HK-2 (cell line): ENCODE data around the gene SLC6A13.
"Not testable (repeated sequence)": the region's sequence is repeated elsewhere in the genome, so short reads cannot be mapped to it uniquely, and the experiment has no call there.

Experiments
- DNase-seq: peaks from one replicate; pipeline ENCODE4 v3.0.0-alpha.2; 2018; ENCODE audit not compliant: unreplicated experiment

SLC6A13 gene

GRCh38 chr12:264269-264668 lies 1.6 kb upstream of the SLC6A13 start:
- no peak for DNase-seq

GRCh38 chr12:263574-263973 lies 938 bp upstream of the SLC6A13 start:
- no peak for DNase-seq

- DNase-seq, result no peak
Observed at GRCh38 chr12:262113-262512, 523 bp downstream of the SLC6A13 start.

GRCh38 chr12:257521-258321 lies 4.9 kb downstream of the SLC6A13 start:
- no peak for DNase-seq

GRCh38 chr12:256958-257357 lies 5.7 kb downstream of the SLC6A13 start:
- DNase-seq, result no peak

GRCh38 chr12:256225-256624 lies 6.4 kb downstream of the SLC6A13 start:
- DNase-seq, result no peak

GRCh38 chr12:254912-255311 lies 7.7 kb downstream of the SLC6A13 start:
- DNase-seq, result no peak

GRCh38 chr12:254039-254438 lies 8.6 kb downstream of the SLC6A13 start:
- no peak for DNase-seq

- peak; percentile 26 for DNase-seq
Observed at GRCh38 chr12:253116-253831, 9.4 kb downstream of the SLC6A13 start.

GRCh38 chr12:252636-253035 lies 10.0 kb downstream of the SLC6A13 start:
- DNase-seq, result peak; percentile 45

GRCh38 chr12:247271-247670 lies 15.4 kb downstream of the SLC6A13 start:
- no peak for DNase-seq

GRCh38 chr12:243381-243780 lies 19.3 kb downstream of the SLC6A13 start:
- no peak for DNase-seq

GRCh38 chr12:242496-242895 lies 20.1 kb downstream of the SLC6A13 start:
- DNase-seq, result no peak

- no peak for DNase-seq
Observed at GRCh38 chr12:241266-241665, 21.4 kb downstream of the SLC6A13 start.

- no peak for DNase-seq
Observed at GRCh38 chr12:240566-240965, 22.1 kb downstream of the SLC6A13 start.

- no peak for DNase-seq
Observed at GRCh38 chr12:238736-239398, 23.8 kb downstream of the SLC6A13 start.

GRCh38 chr12:238116-238515 lies 24.5 kb downstream of the SLC6A13 start:
- DNase-seq, result no peak

GRCh38 chr12:237026-237815 lies 25.4 kb downstream of the SLC6A13 start:
- DNase-seq, result no peak

GRCh38 chr12:236445-236844 lies 26.2 kb downstream of the SLC6A13 start:
- no peak for DNase-seq

- DNase-seq, result not testable (repeated sequence)
Observed at GRCh38 chr12:235967-236366, 26.7 kb downstream of the SLC6A13 start.

- no peak for DNase-seq
Observed at GRCh38 chr12:234891-235415, 27.7 kb downstream of the SLC6A13 start.

GRCh38 chr12:234019-234418 lies 28.6 kb downstream of the SLC6A13 start:
- DNase-seq, result no peak
